ENCODE measurements around the gene MMP24. TPM values are rescaled to one million over a fixed set of nuclear protein-coding genes. Genes with fewer than 3 reads are reported as not detected.

Gene MMP24
- total RNA-seq, 4 donors from 2014 or later: 0.21 to 0.78 (median 0.66) TPM; not detected in 1

DNA sequence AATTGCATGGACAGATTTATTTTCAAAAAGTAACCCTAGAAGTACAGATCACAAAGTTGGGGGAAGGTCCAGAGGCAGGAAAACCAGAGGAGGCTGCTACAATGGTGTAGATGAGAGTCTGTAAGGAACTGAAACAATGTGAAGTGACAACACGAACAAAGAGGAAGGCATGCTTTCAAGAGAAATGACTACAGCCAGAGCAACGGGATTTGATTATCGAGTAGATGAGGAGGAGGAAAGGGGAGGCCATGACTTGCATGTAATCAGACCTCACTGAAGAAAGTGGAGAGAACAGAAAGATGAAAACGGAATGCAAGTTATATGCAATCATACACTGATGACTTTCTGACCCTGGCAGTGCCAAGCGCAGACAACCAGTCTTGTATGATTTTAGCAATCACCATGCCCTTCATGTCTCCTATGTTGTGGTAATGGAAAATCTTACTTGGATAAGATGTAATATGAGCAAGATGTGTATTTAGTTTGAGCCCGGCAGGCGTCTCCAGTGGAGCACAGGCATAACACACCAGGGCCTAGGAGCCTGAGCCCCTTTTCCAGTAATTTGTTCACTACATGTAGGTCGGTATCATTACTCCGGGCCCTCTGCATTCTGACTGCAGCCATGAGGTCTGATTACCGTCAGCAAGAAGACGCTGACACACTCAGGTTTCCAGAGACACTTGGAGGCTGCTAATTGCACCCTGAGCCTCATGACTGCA, 99.7 kb downstream of the MMP24 start:
- no peaks in the 10 kb centered on the region for H3K9me3 ChIP-seq
- no peak overlapping the region for H3K27ac ChIP-seq
- H3K27me3 ChIP-seq: no peaks in the 10 kb centered on the region
- peaks cover 0 to 6% (median 0%) of the 10 kb centered on the region in 4 donors for H3K4me1 ChIP-seq
- peaks cover 0 to 26% (median 0%) of the 10 kb centered on the region in 3 donors for H3K36me3 ChIP-seq
- DNase-seq (ENCODE audit: low spot score in 2 of 2): no peak
- TF ChIP-seq POLR2A (IDR thresholded peaks at IDR 0.05): no peak
- TF ChIP-seq CTCF (IDR thresholded peaks at IDR 0.05): no peak
- no peak for TF ChIP-seq EP300 (IDR thresholded peaks at IDR 0.05)
- H3K4me3 ChIP-seq: no peak overlapping the region
- 74 to 84% methylated on average over 11 of the region's 11 CpGs for WGBS, 2 donors

Small RNA genes within 50 kb of the gene (small RNA-seq; reads per million reads assigned to genes)
- gene MT1P3: not detected
- gene RNA5SP483: not detected

Other genes starting within 250 kb of the MMP24 start
- 100 to 1,000 TPM in 1 of 4 donors, 10 to 100 TPM in 3; 63.4 to 101 (median 76.4) TPM for gene TRPC4AP, start 133.9 kb upstream of the MMP24 start, total RNA-seq
- 10 to 100 TPM; 19.6 to 29.7 (median 25.2) TPM for gene EDEM2, start 79.4 kb upstream of the MMP24 start, total RNA-seq
- 100 to 1,000 TPM in 2 of 4 donors, 10 to 100 TPM in 2; 40.9 to 132 (median 94.6) TPM for gene PROCR, start 54.6 kb upstream of the MMP24 start, total RNA-seq
- 10 to 100 TPM; 30.4 to 41.2 (median 34.4) TPM for gene MMP24OS, start 51.4 kb downstream of the MMP24 start, total RNA-seq
- gene EIF6, start 58.1 kb downstream of the MMP24 start, total RNA-seq: 100 to 1,000 TPM in 1 of 4 donors, 10 to 100 TPM in 3; 69.5 to 110 (median 86.8) TPM
- not detected for gene FAM83C, start 65.7 kb downstream of the MMP24 start, total RNA-seq
- 10 to 100 TPM; 30.0 to 51.9 (median 41.3) TPM for gene UQCC1, start 185.3 kb downstream of the MMP24 start, total RNA-seq
- gene GDF5, start 211.5 kb downstream of the MMP24 start, total RNA-seq: 1 to 10 TPM in 1 of 4 donors, under 1 TPM in 1, not detected in 2; 0.90 to 1.0 TPM
- 10 to 100 TPM; 12.5 to 41.1 (median 29.9) TPM for gene CEP250, start 228.9 kb downstream of the MMP24 start, total RNA-seq

Data from tibial nerve (tissue), 4 donors.